D341Med (cell line): Measurements from ENCODE around the gene MXRA7.

Experiments
- DNase-seq: peaks from one replicate; pipeline ENCODE4 v3.0.0; 2012; ENCODE audit warnings: low spot score

MXRA7 gene

DNA sequence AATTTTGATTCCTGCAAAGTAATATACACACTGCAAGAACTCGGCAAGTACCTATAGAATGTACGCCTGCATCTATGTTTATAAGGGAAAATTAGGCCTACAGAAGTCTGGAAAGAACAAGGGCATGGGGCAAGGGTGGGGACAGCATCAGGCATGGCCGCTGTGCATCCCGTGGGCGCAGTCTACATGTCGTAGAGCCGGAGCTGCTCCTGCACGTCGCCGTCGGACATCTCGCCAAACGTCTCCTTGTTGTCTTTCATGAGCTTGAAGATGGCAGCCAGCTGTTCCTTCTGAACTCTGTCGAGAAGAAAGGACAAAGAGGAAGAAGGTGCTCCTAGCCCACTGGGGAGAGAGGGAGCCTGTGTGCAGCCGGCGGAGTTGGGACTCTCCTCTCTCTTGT, 33.4 kb downstream of the MXRA7 start:
- DNase-seq, result no peak

GRCh38 chr17:76676629-76677028, 34.1 kb downstream of the MXRA7 start:
- no peak for DNase-seq

DNA sequence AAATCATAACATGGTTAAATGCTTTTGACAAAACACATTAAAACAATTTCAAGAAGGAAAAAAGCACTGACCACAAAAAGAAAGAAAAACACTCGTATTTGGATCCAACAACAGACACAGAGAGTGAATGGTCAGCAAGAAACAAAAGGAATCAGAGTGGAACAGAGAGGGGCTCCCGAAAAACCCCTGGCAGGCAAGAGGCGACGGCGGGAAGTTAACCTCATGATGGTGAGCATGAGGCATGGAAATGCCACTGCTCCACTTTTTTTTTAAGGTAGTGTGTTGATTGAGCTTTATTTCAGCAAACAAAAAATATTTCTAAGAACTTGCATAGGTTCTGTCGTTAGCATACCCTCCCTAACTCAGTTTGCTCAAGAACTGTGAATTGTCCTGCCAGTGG, 35.1 kb downstream of the MXRA7 start:
- DNase-seq, result no peak

DNA sequence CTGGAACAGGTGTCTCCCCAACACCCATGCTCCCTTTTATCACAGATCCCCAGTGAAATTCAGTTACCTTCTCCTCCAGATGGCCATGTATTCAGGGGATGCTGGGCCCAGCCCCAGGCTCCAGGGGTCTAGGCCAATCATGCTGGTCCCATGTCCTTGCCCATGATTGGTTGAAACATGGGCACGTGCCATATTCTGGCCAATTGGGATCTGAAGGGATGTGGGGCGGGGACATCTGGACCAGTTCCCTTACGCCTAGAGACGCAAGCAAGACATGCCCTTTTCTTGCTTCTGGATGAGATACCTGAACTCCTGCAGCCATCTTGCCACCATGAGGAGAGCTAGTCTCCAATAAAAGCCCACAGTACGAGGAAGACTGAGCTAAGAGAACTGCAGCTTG, 36.2 kb downstream of the MXRA7 start:
- no peak for DNase-seq

DNA sequence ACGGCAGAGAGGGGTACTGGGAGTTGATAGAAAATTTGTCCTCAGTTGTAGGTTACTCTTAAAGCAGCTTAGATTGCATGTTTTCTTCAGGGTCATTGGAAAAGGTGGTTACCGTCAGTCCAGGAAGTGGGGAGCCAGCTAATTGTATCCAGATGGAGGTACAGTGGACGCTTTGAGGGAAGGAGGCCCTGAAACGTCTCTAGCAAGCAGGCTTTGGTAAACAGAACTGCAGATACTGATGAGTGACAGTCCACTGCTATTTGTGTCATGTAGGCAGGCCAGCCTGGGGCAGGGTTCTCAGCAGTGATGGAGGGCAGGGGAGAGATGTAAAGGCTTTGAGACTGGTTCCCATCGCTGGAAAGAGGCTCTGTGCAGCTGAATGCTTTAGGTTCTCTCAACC, 37.0 kb downstream of the MXRA7 start:
- DNase-seq, result no peak

GRCh38 chr17:76672892-76673291, 37.9 kb downstream of the MXRA7 start:
- no peak for DNase-seq

- no peak for DNase-seq
These were observed 38.4 kb downstream of the MXRA7 start for GRCh38 chr17:76672270-76672851.

DNA sequence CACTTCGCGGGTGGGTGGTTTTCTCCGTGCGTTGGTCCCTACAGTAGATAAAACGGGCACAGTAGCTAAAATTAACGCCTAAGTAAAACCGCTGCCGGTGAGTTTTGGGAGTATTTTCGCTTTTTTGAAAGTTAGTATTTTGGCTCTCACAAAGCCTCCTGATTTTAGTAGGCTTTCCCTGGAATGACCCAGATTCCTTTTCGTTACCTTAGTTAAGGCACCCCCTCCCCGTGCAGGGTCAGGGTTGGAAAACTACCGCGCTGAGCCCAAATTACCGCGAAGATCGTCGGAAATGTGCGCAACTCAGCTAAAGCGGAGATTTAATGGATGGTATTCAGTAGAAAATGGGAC, 38.9 kb downstream of the MXRA7 start:
- no peak for DNase-seq

DNA sequence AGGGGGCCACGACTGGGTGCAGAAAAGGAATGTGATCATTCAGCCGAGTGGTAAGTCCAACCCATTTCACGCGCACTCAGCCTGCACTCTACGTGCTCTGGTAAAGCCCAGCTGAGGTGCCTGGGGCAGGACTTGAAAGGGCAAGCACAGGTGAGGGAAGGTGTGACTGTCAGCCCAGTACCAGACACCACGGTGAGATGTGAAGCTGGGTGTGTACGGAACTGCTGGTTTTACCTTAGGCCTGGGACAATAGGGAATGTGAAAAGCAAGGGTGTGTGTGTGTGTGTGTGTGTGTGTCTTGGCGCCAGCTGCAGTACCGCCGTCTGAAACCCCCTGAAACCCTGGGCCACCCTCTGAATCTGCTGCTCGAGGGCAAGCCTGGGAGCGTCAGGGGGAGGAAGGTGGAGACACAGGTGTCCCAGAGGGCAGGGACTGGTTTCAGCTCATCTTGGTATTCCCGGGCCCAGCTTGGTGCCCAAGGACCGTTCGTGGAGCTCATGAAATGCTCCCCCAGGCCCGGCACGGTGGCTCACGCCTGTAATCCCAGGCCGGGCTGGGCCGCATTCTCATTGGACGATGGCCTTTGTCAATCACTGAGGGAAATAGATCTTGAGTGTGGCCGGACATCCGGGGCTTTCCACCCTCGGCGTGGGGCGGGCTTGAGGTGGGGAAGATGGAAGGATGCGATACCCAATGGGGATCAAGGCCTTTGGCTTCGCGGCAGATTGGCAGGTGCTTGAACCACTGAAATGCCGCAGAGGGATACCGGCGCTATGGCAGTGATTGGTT, 39.4 kb downstream of the MXRA7 start:
- peak; percentile 100 for DNase-seq

DNA sequence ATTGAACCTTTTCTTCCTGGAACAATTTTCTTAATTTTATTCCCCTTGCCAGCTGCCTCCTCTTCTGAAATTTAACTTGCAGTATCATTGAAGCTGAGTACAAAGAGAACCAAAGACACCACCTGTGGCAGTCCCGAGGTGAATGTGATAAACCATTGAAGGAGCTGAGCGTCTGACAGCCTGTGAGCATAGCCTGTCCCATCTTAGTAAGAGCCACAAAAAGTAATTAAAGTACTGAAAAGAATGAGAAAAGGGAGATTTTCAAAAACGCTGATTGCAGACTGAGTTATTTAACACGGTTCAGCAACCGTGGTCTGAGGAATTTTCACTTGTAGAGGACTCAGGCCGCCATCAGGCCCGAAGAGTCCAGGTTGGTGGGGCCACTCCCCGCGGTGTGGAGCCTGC, 40.0 kb downstream of the MXRA7 start:
- DNase-seq, result no peak

DNA sequence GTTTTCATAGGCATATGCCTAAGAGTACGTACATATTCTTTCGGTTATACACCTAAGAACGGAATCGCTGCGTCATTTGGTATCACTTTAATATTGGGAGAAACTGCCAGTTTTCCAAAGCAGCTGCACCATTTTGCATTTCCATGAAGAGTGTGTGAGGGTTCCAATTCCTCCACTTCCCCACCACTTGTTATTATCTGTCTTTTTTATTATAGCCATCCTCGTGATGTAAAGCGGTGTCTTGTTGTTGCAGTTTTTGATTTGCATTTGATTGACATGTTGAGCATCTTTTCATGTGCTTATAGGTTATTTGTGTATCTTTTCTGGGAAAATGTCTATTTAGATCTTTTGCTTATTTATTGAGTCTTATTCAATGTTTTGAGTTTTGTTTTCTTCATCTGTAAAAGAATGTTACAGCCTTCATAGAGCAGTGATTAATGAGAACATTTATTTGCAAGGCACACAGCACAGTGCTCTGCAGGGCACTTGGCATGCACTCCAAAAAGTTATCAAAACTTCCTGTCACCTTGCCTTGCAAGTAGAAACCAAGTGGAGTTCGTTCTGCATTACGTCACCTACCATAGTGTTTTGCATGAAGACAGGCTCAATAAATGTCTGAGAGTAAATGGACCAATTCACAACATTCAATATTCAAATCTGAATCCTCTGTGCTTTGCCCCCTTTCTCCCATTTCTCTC, 40.6 kb downstream of the MXRA7 start:
- DNase-seq, result no peak

GRCh38 chr17:76667786-76668453, 42.8 kb downstream of the MXRA7 start:
- no peak for DNase-seq

DNA sequence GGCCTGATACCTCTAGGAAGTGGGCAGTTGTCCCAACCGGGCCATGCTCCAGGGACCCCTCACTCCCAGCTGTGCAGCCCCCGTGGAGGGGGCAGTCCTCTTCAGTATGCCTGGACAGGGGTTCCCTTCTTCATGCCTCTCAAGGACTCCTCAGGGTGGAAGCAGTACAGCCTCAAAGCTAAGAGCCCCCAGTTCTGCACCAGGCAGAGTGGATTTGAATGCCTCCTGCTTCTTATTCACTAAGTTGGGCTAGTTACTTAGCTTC, 43.3 kb downstream of the MXRA7 start:
- DNase-seq, result no peak

DNA sequence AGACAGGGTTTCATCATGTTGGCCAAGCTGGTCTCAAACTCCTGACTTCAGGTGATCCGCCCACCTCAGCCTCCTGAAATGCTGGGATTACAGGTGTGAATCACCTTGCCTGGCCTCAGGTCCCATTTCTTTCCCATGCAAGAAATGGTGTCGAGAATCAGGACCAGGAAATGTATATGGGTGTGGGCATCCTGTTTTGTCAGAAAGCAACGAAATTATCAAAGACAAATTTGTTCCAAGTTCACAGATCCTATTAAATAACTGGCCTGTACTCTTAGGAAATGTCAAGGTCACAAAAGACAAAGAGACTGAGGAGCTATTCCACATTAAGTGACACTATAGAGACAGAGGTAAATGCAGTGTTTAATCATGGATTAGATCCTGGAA, 50.1 kb downstream of the MXRA7 start:
- DNase-seq, result no peak

DNA sequence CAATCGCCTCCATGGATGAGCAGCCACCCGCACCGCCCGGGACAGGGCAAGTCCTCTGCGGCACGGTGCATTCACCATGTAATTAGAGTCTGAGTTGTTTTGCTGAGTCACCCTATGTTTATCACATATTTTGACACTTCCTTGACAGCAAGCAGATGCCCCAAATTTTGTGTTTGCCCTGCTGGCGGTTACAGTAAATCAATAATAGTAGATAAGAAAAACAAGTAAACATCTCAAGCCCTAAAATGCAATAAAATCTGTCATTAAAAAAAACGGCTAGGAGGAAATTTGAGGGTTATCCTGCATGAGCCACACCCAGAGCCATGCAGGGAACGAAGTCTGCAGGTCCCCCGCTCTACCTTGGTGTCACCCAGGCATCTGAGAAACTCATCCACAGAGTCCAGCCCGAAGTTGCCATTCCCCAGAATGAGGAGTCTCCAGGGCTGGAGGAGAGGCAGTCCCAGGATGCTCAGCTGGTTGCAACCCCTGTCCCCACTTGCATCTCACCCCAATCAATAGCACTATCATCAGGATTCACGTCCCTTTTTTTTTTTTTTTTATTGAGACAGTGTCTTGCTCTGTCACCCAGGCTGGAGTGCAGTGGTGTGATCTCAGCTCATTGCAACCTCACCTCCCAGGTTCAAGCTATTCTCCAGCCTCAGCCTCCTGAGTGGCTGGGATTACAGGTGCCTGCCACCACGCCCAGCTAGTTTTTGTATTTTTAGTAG, 50.7 kb downstream of the MXRA7 start:
- DNase-seq, result no peak

DNA sequence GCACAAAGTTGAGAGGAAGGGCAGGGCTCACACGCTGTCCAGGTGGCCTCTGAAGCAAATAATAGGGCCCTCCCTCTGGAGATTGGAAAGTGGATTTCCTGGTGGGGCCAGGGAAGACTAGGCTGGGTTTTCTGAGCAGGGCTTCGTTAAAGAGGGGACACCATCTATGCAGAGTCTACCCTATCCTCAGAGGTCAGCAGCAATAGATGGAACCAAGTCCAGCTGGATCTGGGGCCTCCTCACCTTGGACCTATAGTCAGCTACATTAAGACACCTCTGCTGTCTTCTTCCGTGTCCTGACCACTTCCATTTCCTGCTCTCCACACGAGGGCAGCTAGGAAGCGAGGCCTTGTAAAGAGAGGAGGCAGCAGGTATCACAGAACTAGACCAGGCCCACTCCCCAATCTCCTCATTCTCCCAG, 52.5 kb downstream of the MXRA7 start:
- DNase-seq, result no peak

DNA sequence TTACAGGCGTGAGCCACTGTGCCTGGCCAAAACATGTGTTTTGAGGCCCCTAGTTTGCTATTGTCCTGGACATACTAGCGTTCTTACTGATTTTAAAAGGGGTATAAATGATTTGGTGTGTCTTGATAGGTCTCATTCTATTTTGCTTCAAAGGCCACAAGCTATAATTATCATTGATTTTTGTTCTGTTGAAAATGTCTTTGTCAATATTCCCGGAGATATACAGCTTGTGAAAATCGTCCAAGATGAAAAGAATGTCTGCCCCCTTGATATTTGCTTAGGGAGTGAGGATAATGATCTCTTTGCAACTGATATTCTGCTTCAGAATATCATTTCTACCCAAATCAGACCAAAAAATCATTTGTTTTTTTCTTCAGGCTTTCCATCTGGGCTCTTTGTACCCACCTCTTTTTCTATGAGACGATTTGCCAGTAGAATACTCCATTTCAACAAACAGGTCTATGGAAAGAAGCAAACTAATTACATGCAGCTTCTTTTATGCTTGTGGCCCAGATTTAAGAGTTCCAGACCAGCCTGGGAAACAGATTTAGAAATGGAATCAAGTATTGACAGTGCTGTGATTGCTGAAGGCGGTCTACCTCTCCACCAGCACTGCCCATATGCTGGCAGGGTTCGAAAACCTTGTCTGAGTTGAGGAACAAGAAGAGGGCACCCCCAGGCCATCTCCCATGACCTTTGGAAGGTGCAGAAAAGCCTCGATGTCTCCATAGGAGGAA, 53.1 kb downstream of the MXRA7 start:
- DNase-seq, result no peak

- DNase-seq, result no peak
These were observed 56.4 kb downstream of the MXRA7 start for GRCh38 chr17:76654408-76654807.

DNA sequence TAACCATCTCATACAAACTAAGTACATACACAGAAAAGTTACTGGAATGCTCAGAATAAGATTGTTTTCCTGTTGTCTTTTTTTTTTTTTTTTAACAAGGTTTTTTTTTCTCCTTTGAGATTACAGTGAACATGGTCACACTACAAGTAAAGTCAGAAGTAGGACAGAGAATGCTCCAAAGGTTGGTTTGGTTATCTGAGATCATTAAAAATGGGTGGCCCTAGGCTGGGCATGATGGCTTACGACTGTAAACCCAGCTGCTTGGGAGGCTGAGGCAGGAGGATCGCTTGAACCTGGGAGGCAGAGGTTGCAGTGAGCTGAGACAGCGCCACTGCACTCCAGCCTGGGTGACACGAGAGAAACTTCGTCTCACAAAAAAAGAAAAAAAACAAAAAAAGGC, 60.3 kb downstream of the MXRA7 start:
- no peak for DNase-seq

GRCh38 chr17:76646712-76647111, 64.1 kb downstream of the MXRA7 start:
- no peak for DNase-seq

DNA sequence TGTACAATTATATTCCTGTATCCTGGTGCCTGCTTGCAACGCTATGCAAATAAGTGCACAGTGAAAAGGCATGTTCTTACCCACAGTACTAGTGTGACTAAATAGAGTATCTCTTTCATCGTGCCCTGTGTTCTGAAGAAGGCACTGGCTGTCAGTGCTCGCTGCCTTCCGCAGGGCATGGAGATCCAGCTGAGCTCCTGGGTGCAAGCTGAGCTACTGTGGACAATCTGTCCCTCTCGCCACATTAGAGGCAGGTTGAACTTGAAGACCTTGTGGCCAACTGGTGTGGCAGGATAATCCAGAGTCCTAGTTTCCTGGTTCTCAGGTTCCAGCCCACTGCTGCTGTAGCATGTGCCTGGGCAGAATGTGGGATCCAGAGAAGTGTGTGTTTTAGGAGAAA, 65.3 kb downstream of the MXRA7 start:
- DNase-seq, result no peak

GRCh38 chr17:76644995-76645394, 65.8 kb downstream of the MXRA7 start:
- DNase-seq, result no peak
